Keratinocyte (primary cell): ENCODE data around the gene ANKRD26. TPM values are rescaled to one million over a fixed set of nuclear protein-coding genes. Genes with fewer than 3 reads are reported as not detected.

Experiments
- DNase-seq: peaks from one replicate; pipeline ENCODE4 v3.0.0-alpha.2; 2011; ENCODE audit warnings: low read depth, missing footprints, low spot score
- FAIRE-seq: peaks from 2 replicates; lab custom pipeline; 2011; peaks lifted over from hg19 to GRCh38; lab: Jason Lieb, UNC
- H2AFZ ChIP-seq: 2 replicates; pipeline ENCODE4 v1.6.0; 2012; ENCODE audit warnings: low read length, control low read depth, inconsistent platforms; ENCODE audit not compliant: control insufficient read depth
- H3K27ac ChIP-seq: 2 replicates; pipeline ENCODE4 v1.5.1; 2011; ENCODE audit warnings: low read length; ENCODE audit not compliant: control insufficient read depth, insufficient read depth
- H3K27me3 ChIP-seq: 3 replicates; pipeline ENCODE4 v1.6.0; 2011; ENCODE audit warnings: low read length; ENCODE audit not compliant: control insufficient read depth, insufficient read depth; ENCODE audit errors: extremely low read depth
- H3K36me3 ChIP-seq, 2 experiments: 2 replicates in 1 of 2; 3 replicates in 1 of 2; pipeline ENCODE4 v1.5.1; 2011; ENCODE audit warnings: low read length in 2 of 2, mild to moderate bottlenecking in 1 of 2; ENCODE audit not compliant: control insufficient read depth in 2 of 2, insufficient read depth in 2 of 2; ENCODE audit errors: extremely low read depth in 1 of 2
- H3K4me1 ChIP-seq: 3 replicates; pipeline ENCODE4 v1.5.1; 2011; ENCODE audit warnings: low read length; ENCODE audit not compliant: control insufficient read depth, insufficient read depth; ENCODE audit errors: extremely low read depth
- H3K4me2 ChIP-seq: 3 replicates; pipeline ENCODE4 v1.6.0; 2011; ENCODE audit warnings: low read depth, low read length; ENCODE audit not compliant: control insufficient read depth, insufficient read depth; ENCODE audit errors: extremely low read depth
- H3K4me3 ChIP-seq, 3 experiments: fragments of 200-600 bp in 1 of 3; sonication (generic) in 1 of 3; 2 replicates in 2 of 3; 3 replicates in 1 of 3; pipeline ENCODE4 v1.5.1; 2011 to 2016; ENCODE audit warnings: low read length in 3 of 3, mild to moderate bottlenecking in 3 of 3, control low read depth in 2 of 3, inconsistent platforms in 1 of 3, low read depth in 1 of 3, mixed read lengths in 1 of 3, mixed run types in 1 of 3, moderate library complexity in 1 of 3; ENCODE audit not compliant: control insufficient read depth in 2 of 3, insufficient read depth in 2 of 3; ENCODE audit errors: extremely low read depth in 1 of 3
- H3K79me2 ChIP-seq: 2 replicates; pipeline ENCODE4 v1.6.0; 2012; ENCODE audit warnings: low read length; ENCODE audit not compliant: control insufficient read depth, insufficient read depth
- H3K9ac ChIP-seq: 3 replicates; pipeline ENCODE4 v1.6.0; 2011; ENCODE audit warnings: low read length; ENCODE audit not compliant: control insufficient read depth, insufficient read depth; ENCODE audit errors: extremely low read depth
- H3K9me1 ChIP-seq: 3 replicates; pipeline ENCODE4 v1.6.0; 2011; ENCODE audit warnings: low read length; ENCODE audit not compliant: control insufficient read depth, insufficient read depth; ENCODE audit errors: extremely low read depth
- H3K9me3 ChIP-seq: 2 replicates; pipeline ENCODE4 v1.5.1; 2012; ENCODE audit warnings: low read depth, low read length; ENCODE audit not compliant: control insufficient read depth
- H4K20me1 ChIP-seq: 3 replicates; pipeline ENCODE4 v1.6.0; 2011; ENCODE audit warnings: low read length; ENCODE audit not compliant: control insufficient read depth, insufficient read depth; ENCODE audit errors: extremely low read depth
- CTCF ChIP-seq, 3 experiments: IDR thresholded peaks in 1 of 3; conservative IDR thresholded peaks in 1 of 3; optimal IDR thresholded peaks in 1 of 3; 2 replicates in 2 of 3; 3 replicates in 1 of 3; pipeline versions ENCODE3 to v1.5.1; 2011; ENCODE audit warnings: low read length in 3 of 3, mild to moderate bottlenecking in 3 of 3, moderate library complexity in 2 of 3, control low read depth in 1 of 3, inconsistent platforms in 1 of 3; ENCODE audit not compliant: insufficient read depth in 2 of 3; ENCODE audit errors: extremely low read depth in 1 of 3
- EZH2 ChIP-seq: IDR thresholded peaks from one replicate; pipeline ENCODE4 v1.6.1; 2012; ENCODE audit warnings: inconsistent platforms, mild to moderate bottlenecking, low read length, moderate library complexity
- dilution Hi-C: fragments of 300-500 bp; cut with MboI; formaldehyde crosslinking; loops from one replicate; pipeline ENCODE4 v1.7.0; 2020; ENCODE audit warnings: low sequenced_read_pairs; ENCODE audit not compliant: extremely low pct_ligation_motif_present
- polyA plus RNA-seq, 5 experiments: library from polyadenylated mRNA; depleted of rRNA in 3 of 5; stranded (reverse) in 3 of 5; stranded (forward) in 1 of 5; unstranded in 1 of 5; fragments of >200 nt; gene quantifications; 1 replicate in 1 of 5; 2 replicates in 3 of 5; 3 replicates in 1 of 5; pipeline versions ENCODE4 v1.2.1 to v1.2.3, GENCODE V29; 2011 to 2012; ENCODE audit warnings: missing spikeins in 2 of 5, low read depth in 1 of 5, low replicate concordance in 1 of 5

ANKRD26 gene
- polyA plus RNA-seq, 1 donor (not counting 4 experiments of a cell fraction or from before 2014, with no cell fraction given) = 3.3 TPM

GRCh38 chr10:26997610-26998009, 102.7 kb downstream of the ANKRD26 start:
- TF ChIP-seq CTCF (optimal IDR thresholded peaks at IDR 0.05 in 1 of 3, IDR thresholded peaks at IDR 0.05 in 1 of 3, conservative IDR thresholded peaks at IDR 0.05 in 1 of 3; ENCODE audit: extremely low read depth in 1 of 3, insufficient read depth in 2 of 3, low read length in 3 of 3) (no peak), EZH2 (no peak)
- Histone ChIP-seq H3K4me2 (no peak overlapping the region), H3K4me1 (no peaks in the 10 kb centered on the region), H3K36me3 (peaks cover 0 to 2% of the 10 kb centered on the region in 2 experiments), H3K9me3 (no peaks in the 10 kb centered on the region), H3K4me3 (no peak overlapping the region), H3K27ac (no peak overlapping the region), H3K9ac (no peak overlapping the region), H3K27me3 (no peaks in the 10 kb centered on the region), H2AFZ (no peak overlapping the region), H4K20me1 (no peaks in the 10 kb centered on the region), H3K9me1 (no peaks in the 10 kb centered on the region), H3K79me2 (no peaks in the 10 kb centered on the region)
- dilution Hi-C loops = no loop called here
- FAIRE-seq (no peak), DNase-seq (no peak)

- TF ChIP-seq CTCF (optimal IDR thresholded peaks at IDR 0.05 in 1 of 3, IDR thresholded peaks at IDR 0.05 in 1 of 3, conservative IDR thresholded peaks at IDR 0.05 in 1 of 3; ENCODE audit: extremely low read depth in 1 of 3, insufficient read depth in 2 of 3, low read length in 3 of 3) (no peak), EZH2 (no peak)
- no peaks in the 10 kb centered on the region for H3K9me1 ChIP-seq
These were observed 105.6 kb downstream of the ANKRD26 start for GRCh38 chr10:26994743-26995142.

More at GRCh38 chr10:26994743-26995142, 105.6 kb downstream of the ANKRD26 start:
- H3K27me3 ChIP-seq = no peaks in the 10 kb centered on the region
- DNase-seq = no peak
- no peak overlapping the region for H3K4me2 ChIP-seq
- no peaks in the 10 kb centered on the region for H3K36me3 ChIP-seq
- no peaks in the 10 kb centered on the region for H4K20me1 ChIP-seq
- dilution Hi-C loops = no loop called here
- no peak for FAIRE-seq
- no peak overlapping the region for H3K27ac ChIP-seq
- no peak overlapping the region for H3K4me3 ChIP-seq
- no peaks in the 10 kb centered on the region for H3K9me3 ChIP-seq
- H3K79me2 ChIP-seq = no peaks in the 10 kb centered on the region
- no peaks in the 10 kb centered on the region for H3K4me1 ChIP-seq
- no peak overlapping the region for H3K9ac ChIP-seq
- no peak overlapping the region for H2AFZ ChIP-seq
